ENCODE data around the gene MARCHF3.
"Not testable (repeated sequence)": the region's sequence is repeated elsewhere in the genome, so short reads cannot be mapped to it uniquely, and the experiment has no call there.

The MARCHF3 gene

DNA sequence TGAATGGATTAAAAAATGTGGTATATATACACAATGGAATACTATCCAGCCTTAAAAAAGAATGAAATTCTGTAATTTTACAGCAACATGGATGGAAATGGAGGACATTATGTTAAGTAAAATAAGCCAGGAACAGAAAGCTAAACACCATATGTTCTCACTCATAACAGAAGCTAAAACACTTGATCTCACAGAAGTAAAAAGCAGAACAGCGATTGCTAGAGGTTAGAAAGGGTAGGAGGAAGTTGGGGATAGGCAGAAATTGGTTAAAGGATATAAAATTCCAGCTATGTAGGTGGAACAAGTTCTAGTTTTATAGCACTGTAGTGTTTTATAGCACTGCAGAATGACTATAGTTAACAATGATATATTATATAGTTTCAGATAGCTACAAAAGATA, 15.8 kb downstream of the MARCHF3 start:
- no peak for DNase-seq (ENCODE audit: low read depth, low spot score)
- H3K27ac ChIP-seq, result no peak overlapping the region

GRCh38 chr5:127013407-127013806, 17.0 kb downstream of the MARCHF3 start:
- DNase-seq (ENCODE audit: low read depth, low spot score), result no peak
- no peak overlapping the region for H3K27ac ChIP-seq

- DNase-seq (ENCODE audit: low read depth, low spot score), result no peak
- no peak overlapping the region for H3K27ac ChIP-seq
These were observed 17.4 kb downstream of the MARCHF3 start for GRCh38 chr5:127012916-127013315.

- H3K27ac ChIP-seq, result no peak overlapping the region
- no peak for DNase-seq (ENCODE audit: low read depth, low spot score)
These were observed 18.3 kb downstream of the MARCHF3 start for GRCh38 chr5:127011961-127012644.

DNA sequence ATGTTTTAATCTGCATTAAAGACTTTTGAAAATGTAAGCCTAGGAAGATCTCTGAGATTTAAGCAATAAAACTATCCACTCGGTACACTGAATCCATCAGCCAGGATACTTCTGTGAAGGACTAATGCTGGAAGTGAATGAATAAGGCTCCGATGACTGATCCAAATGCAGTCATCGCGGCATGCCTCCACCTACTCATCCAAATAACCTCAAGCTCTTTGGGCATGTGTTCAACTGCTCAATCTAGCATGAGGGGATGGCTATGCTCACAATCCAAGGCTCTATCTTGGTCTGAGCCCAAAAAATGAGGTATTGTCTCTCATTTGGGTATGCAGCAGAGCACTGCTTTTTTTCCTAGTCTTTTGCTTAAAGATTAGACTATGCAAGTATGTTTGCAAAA, 19.2 kb downstream of the MARCHF3 start:
- no peak overlapping the region for H3K27ac ChIP-seq
- peak; percentile 27 for DNase-seq (ENCODE audit: low read depth, low spot score)

GRCh38 chr5:127010362-127010761, 20.0 kb downstream of the MARCHF3 start:
- H3K27ac ChIP-seq, result no peak overlapping the region
- no peak for DNase-seq (ENCODE audit: low read depth, low spot score)

- H3K27ac ChIP-seq, result no peak overlapping the region
- DNase-seq (ENCODE audit: low read depth, low spot score), result no peak
These were observed 20.6 kb downstream of the MARCHF3 start for GRCh38 chr5:127009784-127010183.

- no peak for DNase-seq (ENCODE audit: low read depth, low spot score)
- no peak overlapping the region for H3K27ac ChIP-seq
These were observed 21.9 kb downstream of the MARCHF3 start for GRCh38 chr5:127008300-127008975.

DNA sequence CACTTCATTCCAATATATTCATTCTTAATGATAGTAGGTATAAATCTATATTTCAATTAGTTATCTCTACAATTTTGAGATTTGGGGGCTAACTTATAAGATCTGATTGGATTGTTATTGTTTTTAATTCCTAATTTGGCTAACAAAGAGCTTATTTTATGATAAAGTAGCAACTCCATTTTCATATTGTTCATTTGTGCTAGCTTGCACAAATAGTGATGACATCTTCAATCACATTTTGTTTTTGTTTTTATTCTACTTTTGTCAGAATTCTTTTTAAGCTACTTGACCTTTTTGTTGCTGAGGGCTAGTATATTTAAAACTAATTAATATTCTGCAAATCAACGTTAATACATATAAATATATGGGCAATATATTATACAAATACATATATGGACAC, 22.8 kb downstream of the MARCHF3 start:
- DNase-seq (ENCODE audit: low read depth, low spot score), result no peak
- H3K27ac ChIP-seq, result no peak overlapping the region

DNA sequence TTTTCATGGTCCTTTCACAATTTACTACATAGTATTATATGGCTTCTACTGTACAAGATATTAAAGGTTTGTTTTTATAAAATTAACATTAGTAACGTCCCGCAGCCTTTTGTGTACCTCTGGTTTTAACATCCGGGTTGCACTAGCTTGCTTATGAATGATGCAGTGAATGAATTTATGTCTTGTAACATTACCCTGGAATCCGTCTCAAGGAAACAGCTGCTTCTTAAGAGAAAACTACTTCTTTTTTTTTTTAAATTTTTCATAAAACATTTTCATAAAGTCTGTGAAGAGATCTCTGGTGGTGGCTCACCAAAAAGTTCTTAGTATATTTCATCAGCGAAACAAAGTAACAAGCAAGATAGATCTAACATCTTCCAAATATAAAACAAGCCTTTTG, 23.6 kb downstream of the MARCHF3 start:
- no peak overlapping the region for H3K27ac ChIP-seq
- no peak for DNase-seq (ENCODE audit: low read depth, low spot score)

GRCh38 chr5:127005282-127005681, 25.1 kb downstream of the MARCHF3 start:
- not testable (repeated sequence) for H3K27ac ChIP-seq; DNase-seq (ENCODE audit: low read depth, low spot score)

DNA sequence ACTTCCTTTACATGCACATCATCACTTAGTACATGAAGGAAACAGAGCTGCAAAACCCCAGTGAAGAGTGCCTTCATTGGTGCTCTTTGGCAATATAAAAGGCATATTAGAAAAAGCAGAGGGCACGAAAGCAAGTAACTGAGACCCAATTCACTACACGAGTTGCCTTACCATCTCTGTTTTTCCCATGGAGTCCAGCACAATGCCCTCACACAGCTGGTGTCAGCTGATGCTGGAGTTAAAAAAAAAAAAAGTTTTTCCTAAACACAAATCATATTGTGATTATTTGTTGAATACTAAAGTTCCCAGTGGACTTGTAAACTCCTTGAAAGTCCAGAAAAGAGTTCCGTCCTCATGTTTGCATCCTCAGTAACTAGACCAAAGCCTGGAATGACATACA, 25.6 kb downstream of the MARCHF3 start:
- H3K27ac ChIP-seq, result no peak overlapping the region
- DNase-seq (ENCODE audit: low read depth, low spot score), result no peak

DNA sequence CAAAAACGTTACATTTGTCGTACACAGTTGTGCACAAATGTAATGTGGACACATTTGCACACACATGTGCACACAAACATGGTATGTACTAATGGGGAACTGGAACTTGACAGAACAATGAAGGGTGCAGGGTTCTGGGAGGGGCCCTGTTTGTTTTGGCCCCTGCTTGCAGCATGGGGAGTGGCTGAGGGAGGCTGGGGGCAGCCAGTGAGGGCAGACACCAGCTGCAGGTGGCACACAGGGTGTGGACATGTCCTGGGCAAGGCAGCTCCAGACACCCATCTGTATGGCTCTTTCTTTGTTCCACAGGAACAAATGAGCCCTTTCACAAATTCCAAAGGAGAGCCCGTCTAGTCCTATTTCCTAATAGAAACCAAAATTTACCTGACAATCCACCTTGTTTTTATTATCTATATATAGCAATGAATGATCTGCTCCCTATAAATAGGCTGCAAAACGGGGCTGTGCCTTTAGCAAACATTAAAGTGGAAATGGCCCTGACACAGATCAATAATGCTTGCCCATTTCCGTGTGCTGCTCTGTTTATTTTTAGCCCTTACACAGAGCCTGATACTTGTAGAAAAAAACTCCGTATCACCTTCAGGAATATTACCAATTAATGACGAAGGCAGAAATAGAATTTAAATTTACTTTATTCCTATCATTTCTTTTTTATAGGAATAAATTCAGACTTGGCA, 26.4 kb downstream of the MARCHF3 start:
- DNase-seq (ENCODE audit: low read depth, low spot score), result no peak
- no peak overlapping the region for H3K27ac ChIP-seq

GRCh38 chr5:127002390-127002789, 28.0 kb downstream of the MARCHF3 start:
- DNase-seq (ENCODE audit: low read depth, low spot score), result no peak
- no peak overlapping the region for H3K27ac ChIP-seq

- no peak overlapping the region for H3K27ac ChIP-seq
- DNase-seq (ENCODE audit: low read depth, low spot score), result no peak
These were observed 28.6 kb downstream of the MARCHF3 start for GRCh38 chr5:127001621-127002296.

GRCh38 chr5:126998895-126999570, 31.3 kb downstream of the MARCHF3 start:
- no peak overlapping the region for H3K27ac ChIP-seq
- DNase-seq (ENCODE audit: low read depth, low spot score), result no peak

GRCh38 chr5:126998201-126998631, 32.1 kb downstream of the MARCHF3 start:
- DNase-seq (ENCODE audit: low read depth, low spot score), result no peak
- H3K27ac ChIP-seq, result no peak overlapping the region

DNA sequence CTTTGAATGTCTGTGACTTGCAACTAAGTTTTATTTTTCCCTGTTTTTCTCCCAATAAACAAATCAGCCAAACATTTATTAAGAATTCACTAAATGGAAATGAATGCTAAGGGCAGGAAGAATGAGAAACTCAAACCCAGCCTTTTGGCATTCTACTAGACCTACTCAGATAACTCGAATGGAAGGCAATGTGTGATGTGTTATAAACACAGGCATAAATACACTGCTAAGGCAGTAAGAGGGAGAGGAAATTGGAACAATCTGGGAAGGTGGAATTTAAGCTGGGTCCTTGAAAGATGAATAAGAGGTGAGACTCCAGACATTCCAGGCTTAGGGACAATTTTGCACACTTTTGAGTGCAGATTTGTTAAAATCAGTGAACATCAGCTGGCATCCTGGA, 34.7 kb downstream of the MARCHF3 start:
- DNase-seq (ENCODE audit: low read depth, low spot score), result no peak
- no peak overlapping the region for H3K27ac ChIP-seq

GRCh38 chr5:126995039-126995438, 35.3 kb downstream of the MARCHF3 start:
- no peak for DNase-seq (ENCODE audit: low read depth, low spot score)
- H3K27ac ChIP-seq, result no peak overlapping the region

- DNase-seq (ENCODE audit: low read depth, low spot score), result no peak
- no peak overlapping the region for H3K27ac ChIP-seq
These were observed 35.9 kb downstream of the MARCHF3 start for GRCh38 chr5:126994485-126994884.
